Measurements from ENCODE around the gene DTNB. TPM values are rescaled to one million over a fixed set of nuclear protein-coding genes. Genes with fewer than 3 reads are reported as not detected.
A peak's percentile ranks its signal among the peaks of the same experiment; 100 is the strongest.

Gene DTNB
- total and polyA plus RNA-seq, 2 donors (not counting 3 experiments of a cell fraction or from before 2014, with no cell fraction given), result 11.5 to 17.0 TPM

GRCh38 chr2:25491003-25491696 is 182.2 kb downstream of the DTNB start:
- FAIRE-seq, result no peak
- no peaks in the 10 kb centered on the region for H4K20me1 ChIP-seq (replicated peaks; ENCODE audit: control insufficient read depth, extremely low read depth, insufficient read depth, low read length)
- no peaks in the 10 kb centered on the region for H3K36me3 ChIP-seq (ENCODE audit: control insufficient read depth in 2 of 2, extremely low read depth in 1 of 2, insufficient read depth in 2 of 2, low read length in 2 of 2)
- ChIA-PET CTCF (no interaction called here), POLR2A (no interaction called here)
- H3K4me1 ChIP-seq (ENCODE audit: control insufficient read depth, extremely low read depth, insufficient read depth, low read length), result peaks cover 18% of the 10 kb centered on the region
- H3K27ac ChIP-seq (ENCODE audit: insufficient read depth, low read depth, low read length), result peak overlapping the region; percentile 70
- H3K4me3 ChIP-seq (replicated peaks in 1 of 3; ENCODE audit: insufficient read depth in 1 of 3, low read depth in 1 of 3, low read length in 3 of 3), result no peak overlapping the region
- no peaks in the 10 kb centered on the region for H3K27me3 ChIP-seq (ENCODE audit: control insufficient read depth in 2 of 2, insufficient read depth in 2 of 2, low read length in 2 of 2)
- peak overlapping the region; percentile 26 for H2AFZ ChIP-seq (ENCODE audit: low read depth, low read length)
- peak; percentile 5 for DNase-seq (ENCODE audit: low read depth, low spot score)
- no peak overlapping the region for H3K9ac ChIP-seq (replicated peaks; ENCODE audit: extremely low read depth, insufficient read depth, low read length)
- H3K9me1 ChIP-seq (replicated peaks; ENCODE audit: control insufficient read depth, extremely low read depth, insufficient read depth, low read length), result no peaks in the 10 kb centered on the region
- H3K9me3 ChIP-seq (replicated peaks; ENCODE audit: control insufficient read depth, insufficient read depth, low read length), result no peaks in the 10 kb centered on the region
- intact Hi-C loops (cut with micrococcal nuclease), result no loop called here
- H3K4me2 ChIP-seq (ENCODE audit: insufficient read depth, low read length), result peak overlapping the region; percentile 88
- dilution Hi-C loops (cut with MboI; ENCODE audit: extremely low pct_ligation_motif_present, low sequenced_read_pairs), result no loop called here
- H3K79me2 ChIP-seq (ENCODE audit: control insufficient read depth, insufficient read depth, low read length), result no peaks in the 10 kb centered on the region
- BruUV-seq (replicated peaks), result no TSS peak
- TF ChIP-seq MYC (IDR thresholded peaks at IDR 0.05; ENCODE audit: low read depth, low read length) (no peak), GATA2 (IDR thresholded peaks at IDR 0.05; ENCODE audit: insufficient read depth, insufficient read length, low read depth, low read length) (no peak), EZH2 (IDR thresholded peaks at IDR 0.05; ENCODE audit: borderline replicate concordance, low read depth, low read length, severe bottlenecking) (no peak), POLR2AphosphoS5 (IDR thresholded peaks at IDR 0.05; ENCODE audit: insufficient read depth, low read depth, low read length) (no peak)

GRCh38 chr2:25490217-25490616 is 183.2 kb downstream of the DTNB start:
- intact Hi-C loops (cut with micrococcal nuclease) (no loop called here), dilution Hi-C loops (cut with MboI; ENCODE audit: extremely low pct_ligation_motif_present, low sequenced_read_pairs) (no loop called here)
- Histone ChIP-seq H3K27me3 (ENCODE audit: control insufficient read depth in 2 of 2, insufficient read depth in 2 of 2, low read length in 2 of 2) (no peaks in the 10 kb centered on the region), H3K27ac (ENCODE audit: insufficient read depth, low read depth, low read length) (no peak overlapping the region), H2AFZ (ENCODE audit: low read depth, low read length) (no peak overlapping the region), H3K9ac (replicated peaks; ENCODE audit: extremely low read depth, insufficient read depth, low read length) (no peak overlapping the region), H3K4me2 (ENCODE audit: insufficient read depth, low read length) (no peak overlapping the region), H3K4me3 (replicated peaks in 1 of 3; ENCODE audit: insufficient read depth in 1 of 3, low read depth in 1 of 3, low read length in 3 of 3) (no peak overlapping the region), H3K9me1 (replicated peaks; ENCODE audit: control insufficient read depth, extremely low read depth, insufficient read depth, low read length) (no peaks in the 10 kb centered on the region), H3K9me3 (replicated peaks; ENCODE audit: control insufficient read depth, insufficient read depth, low read length) (no peaks in the 10 kb centered on the region), H4K20me1 (replicated peaks; ENCODE audit: control insufficient read depth, extremely low read depth, insufficient read depth, low read length) (no peaks in the 10 kb centered on the region), H3K79me2 (ENCODE audit: control insufficient read depth, insufficient read depth, low read length) (no peaks in the 10 kb centered on the region), H3K4me1 (ENCODE audit: control insufficient read depth, extremely low read depth, insufficient read depth, low read length) (peaks cover 18% of the 10 kb centered on the region), H3K36me3 (ENCODE audit: control insufficient read depth in 2 of 2, extremely low read depth in 1 of 2, insufficient read depth in 2 of 2, low read length in 2 of 2) (no peaks in the 10 kb centered on the region)
- BruUV-seq (replicated peaks), result no TSS peak
- FAIRE-seq (no peak), DNase-seq (ENCODE audit: low read depth, low spot score) (no peak)
- ChIA-PET CTCF (no interaction called here), POLR2A (no interaction called here)
- TF ChIP-seq EZH2 (IDR thresholded peaks at IDR 0.05; ENCODE audit: borderline replicate concordance, low read depth, low read length, severe bottlenecking), result no peak
- TF ChIP-seq GATA2 (IDR thresholded peaks at IDR 0.05; ENCODE audit: insufficient read depth, insufficient read length, low read depth, low read length), result no peak
- no peak for TF ChIP-seq CTCF (IDR thresholded peaks at IDR 0.05; ENCODE audit: extremely low read depth in 1 of 2, insufficient read depth in 1 of 2, low read depth in 1 of 2, low read length in 2 of 2)
- TF ChIP-seq MAX (IDR thresholded peaks at IDR 0.05; ENCODE audit: insufficient read depth, insufficient read length), result no peak
- no peak for TF ChIP-seq FOS (IDR thresholded peaks at IDR 0.05; ENCODE audit: borderline replicate concordance, insufficient read depth, low read length)
- no peak for TF ChIP-seq MYC (IDR thresholded peaks at IDR 0.05; ENCODE audit: low read depth, low read length)
- no peak for TF ChIP-seq POLR2A (IDR thresholded peaks at IDR 0.05; ENCODE audit: low read depth, low read length)
- TF ChIP-seq POLR2AphosphoS5 (IDR thresholded peaks at IDR 0.05; ENCODE audit: insufficient read depth, low read depth, low read length), result no peak
- no peak for TF ChIP-seq JUN (IDR thresholded peaks at IDR 0.05; ENCODE audit: borderline replicate concordance, insufficient read depth, insufficient read length, low read depth)
